NT2/D1 (cell line): ENCODE measurements around the gene LRRN4.

ENCODE experiments used
- SUZ12 ChIP-seq: IDR thresholded peaks from 2 replicates; pipeline ENCODE4 v1.6.1; 2011; ENCODE audit not compliant: insufficient read length, insufficient read depth; ENCODE audit errors: extremely low read depth
- YY1 ChIP-seq: IDR thresholded peaks from 2 replicates; pipeline ENCODE4 v1.6.1; 2011; ENCODE audit not compliant: insufficient read length, insufficient read depth
- ZNF274 ChIP-seq: IDR thresholded peaks from 2 replicates; pipeline ENCODE4 v1.6.1; 2011; ENCODE audit warnings: mild to moderate bottlenecking, low read depth, low read length

GRCh38 chr20:6100246-6100645 lies 46.4 kb upstream of the LRRN4 start:
- TF ChIP-seq YY1 = no peak
- TF ChIP-seq ZNF274 = no peak
- TF ChIP-seq SUZ12 = no peak
